NCI-H748 treated with DMSO at 0.1 percent for 48 hours (cell line): Measurements from ENCODE around the gene RCOR3.
A peak's percentile ranks its signal among the peaks of the same experiment; 100 is the strongest.
"Not testable (repeated sequence)": the region's sequence is repeated elsewhere in the genome, so short reads cannot be mapped to it uniquely, and the experiment has no call there.

Experiments
- DNase-seq: peaks from one replicate; lab custom pipeline; 2025; lab: John Stamatoyannopoulos, UW

The RCOR3 gene

GRCh38 chr1:211260141-211261107 lies 1.3 kb downstream of the RCOR3 start:
- DNase-seq: peak; percentile 38

GRCh38 chr1:211261229-211261628 lies 2.1 kb downstream of the RCOR3 start:
- DNase-seq: no peak

- DNase-seq: not testable (repeated sequence)
Measured at GRCh38 chr1:211263022-211263421, 3.9 kb downstream of the RCOR3 start.

- no peak for DNase-seq
Measured at GRCh38 chr1:211267204-211267857, 8.2 kb downstream of the RCOR3 start.

- no peak for DNase-seq
Measured at GRCh38 chr1:211279340-211279739, 20.2 kb downstream of the RCOR3 start.

GRCh38 chr1:211280910-211281309 lies 21.7 kb downstream of the RCOR3 start:
- no peak for DNase-seq

GRCh38 chr1:211281320-211282022 lies 22.3 kb downstream of the RCOR3 start:
- DNase-seq: no peak

GRCh38 chr1:211282023-211282373 lies 22.8 kb downstream of the RCOR3 start:
- no peak for DNase-seq

- no peak for DNase-seq
Measured at GRCh38 chr1:211285196-211285595, 26.0 kb downstream of the RCOR3 start.

GRCh38 chr1:211287218-211287617 lies 28.1 kb downstream of the RCOR3 start:
- DNase-seq: no peak

GRCh38 chr1:211292411-211292810 lies 33.2 kb downstream of the RCOR3 start:
- no peak for DNase-seq

- no peak for DNase-seq
Measured at GRCh38 chr1:211296396-211296795, 37.2 kb downstream of the RCOR3 start.

- no peak for DNase-seq
Measured at GRCh38 chr1:211305044-211305443, 45.9 kb downstream of the RCOR3 start.

GRCh38 chr1:211309617-211310016 lies 50.5 kb downstream of the RCOR3 start:
- no peak for DNase-seq

GRCh38 chr1:211313392-211313791 lies 54.2 kb downstream of the RCOR3 start:
- no peak for DNase-seq

GRCh38 chr1:211318576-211319280 lies 59.6 kb downstream of the RCOR3 start:
- DNase-seq: no peak

GRCh38 chr1:211319892-211320291 lies 60.7 kb downstream of the RCOR3 start:
- DNase-seq: no peak

GRCh38 chr1:211320980-211321379 lies 61.8 kb downstream of the RCOR3 start:
- no peak for DNase-seq

- DNase-seq: not testable (repeated sequence)
Measured at GRCh38 chr1:211321646-211322045, 62.5 kb downstream of the RCOR3 start.

GRCh38 chr1:211323156-211324063 lies 64.2 kb downstream of the RCOR3 start:
- peak; percentile 55 for DNase-seq
